Mesenchymal stem cell (in vitro differentiated cells and primary cell): Measurements from ENCODE around the gene FILIP1L. TPM values are rescaled to one million over a fixed set of nuclear protein-coding genes. Genes with fewer than 3 reads are reported as not detected.
A peak's percentile ranks its signal among the peaks of the same experiment; 100 is the strongest.

ENCODE experiments used
- DNase-seq: peaks from one replicate; pipeline ENCODE4 v3.0.0-alpha.2; 2013
- H2AFZ ChIP-seq: one replicate; pipeline ENCODE4 v1.6.1; 2013; ENCODE audit warnings: low read depth, mild to moderate bottlenecking, control low read depth, inconsistent platforms, low read length, moderate library complexity
- H2AK5ac ChIP-seq: 2 replicates; pipeline ENCODE4 v1.6.1; 2013; ENCODE audit warnings: low read length, moderate library complexity, mild to moderate bottlenecking, inconsistent platforms; ENCODE audit not compliant: severe bottlenecking
- H2BK120ac ChIP-seq: one replicate; pipeline ENCODE4 v1.6.1; 2013; ENCODE audit warnings: low read depth, mild to moderate bottlenecking, inconsistent platforms, low read length, moderate library complexity
- H2BK12ac ChIP-seq, 2 experiments: one replicate each; pipeline ENCODE4 v1.6.1; 2013; ENCODE audit warnings: inconsistent platforms in 2 of 2, low read length in 2 of 2, mild to moderate bottlenecking in 2 of 2, moderate library complexity in 2 of 2, control low read depth in 1 of 2
- H2BK15ac ChIP-seq: one replicate; pipeline ENCODE4 v1.6.1; 2013; ENCODE audit warnings: mild to moderate bottlenecking, low read depth, inconsistent platforms; ENCODE audit not compliant: poor library complexity, severe bottlenecking
- H2BK5ac ChIP-seq: 2 replicates; pipeline ENCODE4 v1.6.1; 2013; ENCODE audit warnings: low read depth, mild to moderate bottlenecking, low read length, control low read depth, inconsistent platforms; ENCODE audit not compliant: poor library complexity, severe bottlenecking
- H3K14ac ChIP-seq, 2 experiments: one replicate each; pipeline ENCODE4 v1.6.1; 2013; ENCODE audit warnings: inconsistent platforms in 2 of 2, low read length in 2 of 2, control low read depth in 1 of 2, mild to moderate bottlenecking in 1 of 2, moderate library complexity in 1 of 2
- H3K18ac ChIP-seq, 2 experiments: one replicate each; pipeline ENCODE4 v1.6.1; 2013; ENCODE audit warnings: inconsistent platforms in 2 of 2, low read length in 2 of 2, control low read depth in 1 of 2, low read depth in 1 of 2, mild to moderate bottlenecking in 1 of 2
- H3K23ac ChIP-seq, 2 experiments: one replicate each; pipeline ENCODE4 v1.6.1; 2013; ENCODE audit warnings: inconsistent platforms in 2 of 2, low read length in 2 of 2, mild to moderate bottlenecking in 2 of 2, moderate library complexity in 2 of 2, control low read depth in 1 of 2
- H3K27ac ChIP-seq: 2 replicates; pipeline ENCODE4 v1.5.1; 2013; ENCODE audit warnings: mild to moderate bottlenecking, moderate library complexity, low read length, control low read depth, inconsistent platforms; ENCODE audit not compliant: poor library complexity, severe bottlenecking
- H3K27me3 ChIP-seq, 2 experiments: 2 replicates each; pipeline versions ENCODE4 v1.6.1 to v1.7.0; 2013; ENCODE audit warnings: low read length in 2 of 2, mild to moderate bottlenecking in 2 of 2, moderate library complexity in 2 of 2, control low read depth in 1 of 2, inconsistent platforms in 1 of 2; ENCODE audit not compliant: control insufficient read depth in 1 of 2, insufficient read depth in 1 of 2
- H3K36me3 ChIP-seq, 2 experiments: 2 replicates each; pipeline versions ENCODE4 v1.6.1 to v1.7.0; 2013; ENCODE audit warnings: low read length in 2 of 2, control low read depth in 1 of 2, inconsistent platforms in 1 of 2, low read depth in 1 of 2, mild to moderate bottlenecking in 1 of 2; ENCODE audit not compliant: insufficient read depth in 2 of 2, control insufficient read depth in 1 of 2
- H3K4ac ChIP-seq, 2 experiments: one replicate each; pipeline ENCODE4 v1.6.1; 2013; ENCODE audit warnings: inconsistent platforms in 2 of 2, low read length in 2 of 2, mild to moderate bottlenecking in 2 of 2, moderate library complexity in 2 of 2, control low read depth in 1 of 2, low read depth in 1 of 2
- H3K4me1 ChIP-seq: 2 replicates; pipeline ENCODE4 v1.6.1; 2013; ENCODE audit warnings: low read depth, low read length, control low read depth; ENCODE audit not compliant: control insufficient read depth, insufficient read depth
- H3K4me2 ChIP-seq: 2 replicates; pipeline ENCODE4 v1.6.1; 2013; ENCODE audit warnings: low read length, mild to moderate bottlenecking, inconsistent platforms; ENCODE audit not compliant: poor library complexity, severe bottlenecking
- H3K4me3 ChIP-seq, 2 experiments: 2 replicates each; pipeline versions ENCODE4 v1.5.1 to v1.7.0; 2013; ENCODE audit warnings: low read length in 2 of 2, mild to moderate bottlenecking in 2 of 2, control low read depth in 1 of 2, low read depth in 1 of 2; ENCODE audit not compliant: insufficient read depth in 1 of 2
- H3K79me1 ChIP-seq: replicated peaks from 2 replicates; pipeline ENCODE4 v1.6.1; 2013; ENCODE audit warnings: mild to moderate bottlenecking, control low read depth, low read length, inconsistent platforms; ENCODE audit not compliant: poor library complexity, severe bottlenecking
- H3K9ac ChIP-seq: 2 replicates; pipeline ENCODE4 v1.7.0; 2013; ENCODE audit warnings: mild to moderate bottlenecking, low read length, moderate library complexity
- H3K9me3 ChIP-seq: 2 replicates; pipeline ENCODE4 v1.7.0; 2013; ENCODE audit warnings: mild to moderate bottlenecking, low read length; ENCODE audit not compliant: control insufficient read depth
- H4K8ac ChIP-seq: one replicate; pipeline ENCODE4 v1.6.1; 2013; ENCODE audit warnings: inconsistent platforms, mild to moderate bottlenecking, low read length, moderate library complexity
- H4K91ac ChIP-seq: one replicate; pipeline ENCODE4 v1.6.1; 2013; ENCODE audit warnings: mild to moderate bottlenecking, low read length, inconsistent platforms
- WGBS: methylation state at CpG from one replicate; pipeline ENCODE4 v1.1.7; 2013; ENCODE audit warnings: mixed read lengths; 5-methylcytosine and 5-hydroxymethylcytosine counted together
- polyA plus RNA-seq, 2 experiments: library from polyadenylated mRNA; stranded (reverse); fragments of 200-250 nt; gene quantifications; one replicate each; pipeline ENCODE4 v1.2.3, GENCODE V29; 2013

Gene FILIP1L
- 200 TPM for polyA plus RNA-seq (2013, experiment 1 of 2)
- 198 TPM for polyA plus RNA-seq (2013, experiment 2 of 2)

GRCh38 chr3:100114413-100115030 is at the start of gene FILIP1L:
TSS of gene FILIP1L (minus strand) at chr3:100114501.
- Histone ChIP-seq H2BK5ac (no peak within 1 kb of the TSS), H3K4me2 (no peak within 1 kb of the TSS), H3K9ac (no peak within 1 kb of the TSS), H4K91ac (no peak within 1 kb of the TSS), H4K8ac (peak within 1 kb of the TSS; percentile 10), H2AK5ac (no peak within 1 kb of the TSS), H3K4me3 (no peak within 1 kb of the TSS), H2BK12ac (no peak within 1 kb of the TSS), H3K36me3 (no peaks in the 10 kb centered on the region), H3K4ac (peak within 1 kb of the TSS in 1 of 2 experiments; percentile 49), H2BK120ac (no peak within 1 kb of the TSS), H3K18ac (no peak within 1 kb of the TSS), H2BK15ac (no peak within 1 kb of the TSS), H2AFZ (no peak within 1 kb of the TSS), H3K23ac (no peak within 1 kb of the TSS), H3K4me1 (no peaks in the 10 kb centered on the region), H3K27ac (no peak within 1 kb of the TSS), H3K9me3 (no peaks in the 10 kb centered on the region), H3K27me3 (no peaks in the 10 kb centered on the region), H3K14ac (no peak within 1 kb of the TSS), H3K79me1 (no peaks in the 10 kb centered on the region)
- WGBS: 66% methylated on average over 5 of the region's 7 CpGs
- DNase-seq: no peak

- Histone ChIP-seq H3K4me3 (no peak overlapping the region), H3K4ac (no peak overlapping the region), H3K27me3 (no peaks in the 10 kb centered on the region), H2BK12ac (no peak overlapping the region), H3K14ac (no peak overlapping the region), H2AFZ (no peak overlapping the region), H3K18ac (no peak overlapping the region), H3K36me3 (no peaks in the 10 kb centered on the region), H2BK5ac (no peak overlapping the region), H3K79me1 (no peaks in the 10 kb centered on the region), H2BK15ac (no peak overlapping the region), H4K91ac (no peak overlapping the region), H2BK120ac (no peak overlapping the region), H3K27ac (no peak overlapping the region), H2AK5ac (no peak overlapping the region), H3K9ac (no peak overlapping the region), H4K8ac (no peak overlapping the region), H3K9me3 (no peaks in the 10 kb centered on the region), H3K23ac (no peak overlapping the region), H3K4me2 (no peak overlapping the region), H3K4me1 (no peaks in the 10 kb centered on the region)
- WGBS: no CpG with 5 or more reads among the region's 2 CpGs
- DNase-seq: no peak
Observed at GRCh38 chr3:100163787-100164186, 49.5 kb upstream of the FILIP1L start.

- Histone ChIP-seq H3K9ac (peak overlapping the region; percentile 81), H2BK12ac (no peak overlapping the region), H3K23ac (no peak overlapping the region), H4K91ac (no peak overlapping the region), H3K4me1 (no peaks in the 10 kb centered on the region), H2BK120ac (no peak overlapping the region), H3K4ac (no peak overlapping the region), H4K8ac (no peak overlapping the region), H3K18ac (no peak overlapping the region), H3K79me1 (no peaks in the 10 kb centered on the region), H2BK5ac (no peak overlapping the region), H3K14ac (no peak overlapping the region), H3K36me3 (peaks cover 0 to 3% of the 10 kb centered on the region in 2 experiments), H3K4me3 (no peak overlapping the region), H3K9me3 (peaks cover 7% of the 10 kb centered on the region), H2AK5ac (no peak overlapping the region), H2BK15ac (no peak overlapping the region), H3K27ac (no peak overlapping the region), H3K4me2 (no peak overlapping the region), H2AFZ (no peak overlapping the region), H3K27me3 (no peaks in the 10 kb centered on the region)
- DNase-seq: no peak
- no CpG with 5 or more reads among the region's 2 CpGs for WGBS
Observed at GRCh38 chr3:100160521-100160920, 46.2 kb upstream of the FILIP1L start.

- no peak overlapping the region for H2BK120ac ChIP-seq
- no peak overlapping the region for H3K4me2 ChIP-seq
- H4K91ac ChIP-seq: no peak overlapping the region
- no peak overlapping the region for H2BK15ac ChIP-seq
- no peaks in the 10 kb centered on the region for H3K4me1 ChIP-seq
- no peak overlapping the region for H2BK12ac ChIP-seq
- DNase-seq: peak; percentile 49
- H3K9ac ChIP-seq: peak overlapping the region; percentile 81
- H3K79me1 ChIP-seq: no peaks in the 10 kb centered on the region
- H4K8ac ChIP-seq: no peak overlapping the region
- H3K18ac ChIP-seq: no peak overlapping the region
- H3K27me3 ChIP-seq: no peaks in the 10 kb centered on the region
- H3K36me3 ChIP-seq: peaks cover 0 to 3% of the 10 kb centered on the region in 2 experiments
- no peak overlapping the region for H2AFZ ChIP-seq
- no peak overlapping the region for H3K27ac ChIP-seq
- H3K4ac ChIP-seq: no peak overlapping the region
- WGBS: 84% methylated on average over 2 of the region's 4 CpGs
- no peak overlapping the region for H2AK5ac ChIP-seq
- H3K23ac ChIP-seq: no peak overlapping the region
- peaks cover 11% of the 10 kb centered on the region for H3K9me3 ChIP-seq
- peak overlapping the region in 1 of 2 experiments; percentile 38 for H3K4me3 ChIP-seq
- H3K14ac ChIP-seq: no peak overlapping the region
- H2BK5ac ChIP-seq: no peak overlapping the region
Observed at GRCh38 chr3:100159331-100160153, 45.2 kb upstream of the FILIP1L start.
